A549 (cell line): ENCODE data around the gene PCYT1A. TPM values are rescaled to one million over a fixed set of nuclear protein-coding genes. Genes with fewer than 3 reads are reported as not detected.

Experiments used
- polyA plus RNA-seq, 4 experiments: library from polyadenylated mRNA; depleted of rRNA in 3 of 4; stranded (reverse); fragments of >200 nt; fragmentation: RNase III in 1 of 4; extraction: RNeasy Plus Mini Kit Qiagen cat#74134 plus additional on column Dnase treatment in 1 of 4; gene quantifications; 2 replicates in 3 of 4; 3 replicates in 1 of 4; pipeline ENCODE4 v1.2.3, GENCODE V29; 2011 to 2017
- small RNA-seq, 6 experiments: library from RNA; depleted of rRNA; stranded (forward); fragments of <200 nt; gene quantifications; one replicate each; pipeline ENCODE3, GENCODE V24; 2012

Gene PCYT1A
- polyA plus RNA-seq, 2 of the 4 experiments (the other 2 are of a cell fraction) = 41.9 to 45.4 TPM

Small RNA genes lying within 50 kb of the gene (small RNA-seq; reads per million reads assigned to genes)
- 0 reads per million in 6 experiments for gene AC069257.2
- gene RF00019 = 0 reads per million in 6 experiments

Other genes with a start within 250 kb of the PCYT1A start
- gene TFRC, start 205.6 kb downstream of the PCYT1A start, polyA plus RNA-seq (2011; rRNA removed) = 146 and 147 TPM in 2 replicates
- gene TFRC, start 205.6 kb downstream of the PCYT1A start, polyA plus RNA-seq (2017; fragmentation: RNase III; extraction: RNeasy Plus Mini Kit Qiagen cat#74134 plus additional on column Dnase treatment) = 114 to 139 TPM (median 132 TPM) in 3 replicates
- not detected in 2 replicates for gene ZDHHC19, start 76.3 kb downstream of the PCYT1A start, polyA plus RNA-seq (2011; rRNA removed)
- gene ZDHHC19, start 76.3 kb downstream of the PCYT1A start, polyA plus RNA-seq (2017; fragmentation: RNase III; extraction: RNeasy Plus Mini Kit Qiagen cat#74134 plus additional on column Dnase treatment) = 0.12 to 0.15 TPM in 2 of 3 replicates, not detected in the other
- not detected in 2 replicates for gene SLC51A, start 71.2 kb downstream of the PCYT1A start, polyA plus RNA-seq (2011; rRNA removed)
- gene SLC51A, start 71.2 kb downstream of the PCYT1A start, polyA plus RNA-seq (2017; fragmentation: RNase III; extraction: RNeasy Plus Mini Kit Qiagen cat#74134 plus additional on column Dnase treatment) = not detected in 3 replicates
- gene DYNLT2B, start 30.5 kb upstream of the PCYT1A start, polyA plus RNA-seq (2011; rRNA removed) = 24.0 and 34.7 TPM in 2 replicates
- 32.2 to 38.2 TPM (median 34.9 TPM) in 3 replicates for gene DYNLT2B, start 30.5 kb upstream of the PCYT1A start, polyA plus RNA-seq (2017; fragmentation: RNase III; extraction: RNeasy Plus Mini Kit Qiagen cat#74134 plus additional on column Dnase treatment)
- gene TM4SF19, start 50.7 kb upstream of the PCYT1A start, polyA plus RNA-seq (2011; rRNA removed) = 5.2 and 6.6 TPM in 2 replicates
- 3.9 to 4.4 TPM (median 4.0 TPM) in 3 replicates for gene TM4SF19, start 50.7 kb upstream of the PCYT1A start, polyA plus RNA-seq (2017; fragmentation: RNase III; extraction: RNeasy Plus Mini Kit Qiagen cat#74134 plus additional on column Dnase treatment)
- 14.2 and 14.5 TPM in 2 replicates for gene UBXN7, start 144.7 kb upstream of the PCYT1A start, polyA plus RNA-seq (2011; rRNA removed)
- 7.5 to 7.9 TPM (median 7.9 TPM) in 3 replicates for gene UBXN7, start 144.7 kb upstream of the PCYT1A start, polyA plus RNA-seq (2017; fragmentation: RNase III; extraction: RNeasy Plus Mini Kit Qiagen cat#74134 plus additional on column Dnase treatment)
- gene RNF168, start 216.0 kb upstream of the PCYT1A start, polyA plus RNA-seq (2011; rRNA removed) = 3.8 and 5.7 TPM in 2 replicates
- 5.1 to 6.0 TPM (median 5.9 TPM) in 3 replicates for gene RNF168, start 216.0 kb upstream of the PCYT1A start, polyA plus RNA-seq (2017; fragmentation: RNase III; extraction: RNeasy Plus Mini Kit Qiagen cat#74134 plus additional on column Dnase treatment)
- gene SMCO1, start 227.6 kb upstream of the PCYT1A start, polyA plus RNA-seq (2011; rRNA removed) = not detected in 2 replicates
- not detected in 3 replicates for gene SMCO1, start 227.6 kb upstream of the PCYT1A start, polyA plus RNA-seq (2017; fragmentation: RNase III; extraction: RNeasy Plus Mini Kit Qiagen cat#74134 plus additional on column Dnase treatment)